HG03432 (cell line): Measurements from ENCODE around the gene USP26.
"Not testable (repeated sequence)": the region's sequence is repeated elsewhere in the genome, so short reads cannot be mapped to it uniquely, and the experiment has no call there.

ENCODE experiments used
- ATAC-seq: cut with Tn5 transposase; IDR thresholded peaks from one replicate; pipeline ENCODE4 v1.9.1; 2021; ENCODE audit warnings: mild to moderate bottlenecking, moderate library complexity; ENCODE audit not compliant: unreplicated experiment

The USP26 gene

DNA sequence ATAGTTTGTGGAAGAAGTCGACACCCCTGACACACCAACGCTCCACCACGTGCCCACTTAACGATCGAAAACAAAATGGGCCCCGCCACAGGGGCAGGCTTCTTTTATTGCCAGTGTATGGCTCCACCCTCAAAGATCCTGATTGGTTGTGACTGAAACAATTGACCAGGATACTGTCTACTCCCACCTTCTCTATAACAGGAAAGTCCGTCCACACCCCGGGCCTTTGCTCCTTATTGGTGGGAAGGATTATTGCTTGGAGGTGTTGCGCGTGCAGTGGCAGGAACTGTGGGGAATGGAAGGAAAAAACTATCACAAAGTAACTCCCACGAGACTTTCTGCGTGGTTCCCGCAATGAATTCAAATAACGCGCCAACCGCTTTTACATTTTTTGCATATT is at the start of gene USP26:
USP26 (minus strand) TSS at position 79 of the 400 bp plus-strand sequence. CDS start 68,889 bp downstream, outside the sequence.
- ATAC-seq: no peak

GRCh38 chrX:133134282-133134681 is 37.4 kb upstream of the USP26 start:
- ATAC-seq: no peak

DNA sequence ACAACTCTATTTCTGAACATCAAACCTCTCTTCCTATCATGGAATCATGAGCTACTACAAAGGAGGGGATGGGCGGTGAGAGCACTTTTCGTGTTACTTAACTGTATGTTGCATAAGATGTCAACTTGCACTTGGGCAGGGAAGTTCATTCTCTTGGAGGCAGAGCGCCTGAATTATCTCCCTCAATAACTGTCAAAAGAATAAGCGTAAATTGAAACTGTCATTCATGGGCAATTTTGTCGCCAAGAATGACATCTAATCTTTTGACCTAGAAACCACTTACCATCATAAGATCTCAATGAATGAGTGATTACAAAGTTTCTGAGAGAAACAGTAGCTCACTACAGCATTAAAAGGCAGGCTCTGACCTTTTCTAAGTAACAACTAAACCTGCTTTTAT is 23.5 kb upstream of the USP26 start:
- ATAC-seq: no peak

DNA sequence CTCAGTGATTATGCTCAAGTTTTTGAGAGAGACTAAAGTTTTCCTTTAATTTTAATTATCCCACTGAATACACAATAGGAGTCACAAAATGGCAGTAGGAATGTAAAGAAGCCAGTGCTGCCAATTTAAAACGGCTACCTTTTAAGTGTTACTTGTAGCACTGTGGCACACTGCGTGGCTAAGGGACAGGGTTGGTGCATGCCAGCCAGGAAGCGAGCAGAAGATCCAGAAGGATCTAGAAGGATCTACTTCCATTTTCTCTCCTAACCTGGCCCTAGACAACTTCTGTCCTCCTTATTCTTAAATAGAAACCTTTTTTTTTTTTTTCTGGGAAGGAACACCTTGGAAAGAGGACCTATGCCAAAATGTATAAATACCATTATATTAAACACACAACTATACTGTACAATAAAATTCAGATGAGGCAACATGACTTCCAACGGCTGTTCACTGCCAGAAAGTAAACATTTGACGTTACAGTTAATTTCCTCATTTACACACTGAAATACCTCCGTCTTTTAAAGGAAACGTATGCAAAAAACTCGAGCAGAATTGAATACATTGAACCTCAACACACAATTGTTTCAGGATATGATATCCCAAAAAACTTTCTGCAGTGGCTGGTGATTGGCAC is 2.7 kb downstream of the USP26 start:
- no peak for ATAC-seq

- no peak for ATAC-seq
These were observed 6.6 kb downstream of the USP26 start for GRCh38 chrX:133090236-133090809.

DNA sequence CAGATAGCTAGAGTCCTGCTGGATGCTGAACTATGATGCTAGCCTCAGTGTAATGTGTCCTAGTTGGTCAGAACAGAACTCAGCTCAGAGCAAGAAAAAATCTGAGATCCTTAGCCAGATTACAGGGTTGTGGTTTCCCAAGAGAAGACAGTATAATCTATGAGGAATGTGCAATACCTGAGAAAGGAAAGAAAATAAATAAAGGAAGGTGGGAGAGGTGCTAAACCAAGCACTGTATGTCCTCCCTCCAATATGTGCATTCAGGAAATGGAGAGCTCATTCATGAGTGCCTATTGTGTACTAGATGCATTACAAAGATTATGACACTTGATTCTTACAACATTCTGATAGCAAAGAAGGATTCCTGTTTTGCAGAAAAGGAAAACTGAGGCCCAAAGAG is 7.5 kb downstream of the USP26 start:
- no peak for ATAC-seq

DNA sequence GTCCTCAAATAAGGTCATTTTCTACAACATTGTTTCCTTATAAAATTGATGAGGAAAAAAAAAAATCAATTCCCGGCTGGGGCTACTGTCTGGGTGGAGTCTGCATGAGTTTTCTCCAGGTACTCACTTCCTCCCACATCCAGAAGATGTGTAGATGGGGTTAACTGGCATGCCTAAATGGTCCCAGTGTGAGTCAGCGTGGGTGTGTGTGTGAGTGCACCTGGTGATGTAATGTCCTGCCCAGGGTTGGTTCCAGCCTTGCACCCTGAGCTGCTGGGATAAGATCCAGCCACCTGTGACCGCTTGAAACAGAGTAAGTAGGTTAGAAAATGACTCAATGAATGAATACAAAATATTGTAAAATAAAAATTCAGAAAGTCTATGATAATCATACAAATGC is 11.1 kb downstream of the USP26 start:
- ATAC-seq: no peak

DNA sequence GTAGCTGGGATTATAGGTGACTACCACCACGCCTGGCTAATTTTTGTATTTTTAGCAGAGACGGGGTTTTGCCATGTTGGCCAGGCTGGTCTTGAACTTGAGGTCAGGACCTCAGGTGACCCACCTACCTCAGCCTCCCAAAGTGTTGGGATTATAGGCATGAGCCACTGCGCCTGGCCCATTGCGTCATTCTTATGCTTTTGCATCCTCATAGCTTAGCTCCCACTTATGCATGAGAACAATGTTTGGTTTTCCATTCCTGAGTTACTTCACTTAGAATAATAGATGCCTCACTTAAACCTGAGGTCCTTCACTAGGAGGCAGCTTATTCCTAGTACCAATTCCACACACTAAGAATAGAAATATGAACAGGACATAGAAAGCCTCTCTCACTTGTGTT is 11.9 kb downstream of the USP26 start:
- ATAC-seq: not testable (repeated sequence)

- ATAC-seq: no peak
These were observed 13.0 kb downstream of the USP26 start for GRCh38 chrX:133083899-133084298.

- ATAC-seq: no peak
These were observed 14.9 kb downstream of the USP26 start for GRCh38 chrX:133081990-133082389.

- ATAC-seq: not testable (repeated sequence)
These were observed 19.1 kb downstream of the USP26 start for GRCh38 chrX:133077856-133078255.

DNA sequence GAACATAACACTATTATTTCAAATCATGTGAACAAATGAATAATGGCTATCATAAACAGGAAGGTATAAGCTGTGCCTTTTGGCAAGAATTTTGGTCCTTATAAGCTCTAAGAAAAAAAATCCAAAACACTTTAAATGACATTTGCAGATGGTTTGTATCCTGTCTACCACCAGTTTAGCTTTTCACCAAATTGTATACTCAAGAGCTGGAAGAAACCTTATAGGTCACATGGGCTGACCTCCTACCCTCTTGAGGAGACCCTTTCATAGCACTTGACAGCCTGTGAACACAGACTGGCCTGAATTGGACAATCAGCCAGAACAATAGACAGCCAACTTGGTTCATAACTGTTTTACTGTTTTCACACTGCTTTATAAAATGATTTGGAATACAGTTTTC is 24.3 kb downstream of the USP26 start:
- ATAC-seq: no peak

GRCh38 chrX:133068461-133068860 is 28.4 kb downstream of the USP26 start:
- no peak for ATAC-seq

GRCh38 chrX:133056341-133056740 is 40.6 kb downstream of the USP26 start:
- no peak for ATAC-seq

DNA sequence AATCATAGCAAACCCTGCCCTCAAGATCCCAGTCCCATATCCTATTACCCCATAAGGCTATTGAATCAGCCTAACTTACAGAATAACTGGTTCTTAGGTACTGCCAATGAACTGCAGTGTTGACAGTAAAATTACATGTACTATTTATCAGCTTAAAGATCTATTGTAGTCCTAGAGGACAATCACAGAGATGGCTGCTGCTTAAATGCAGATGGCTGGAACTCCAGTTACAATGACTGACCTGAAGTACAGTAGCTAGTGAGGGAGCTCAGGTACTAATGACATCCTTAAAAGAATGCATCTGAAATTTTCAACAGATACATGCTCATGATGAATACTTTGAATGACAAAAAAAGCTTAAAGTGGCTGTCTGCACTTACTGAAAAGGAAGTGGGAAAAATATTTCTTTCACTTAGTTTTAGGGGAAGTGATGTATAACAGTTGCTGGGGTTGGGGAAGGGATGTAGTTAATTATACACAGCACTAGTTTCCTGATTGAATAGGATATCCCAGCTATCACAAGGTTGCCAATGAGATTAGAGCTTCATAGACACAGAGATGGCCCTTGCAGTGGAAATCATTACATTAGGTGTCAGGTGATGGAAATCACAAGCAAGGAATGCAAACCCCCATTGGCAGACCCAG is 42.0 kb downstream of the USP26 start:
- ATAC-seq: no peak

DNA sequence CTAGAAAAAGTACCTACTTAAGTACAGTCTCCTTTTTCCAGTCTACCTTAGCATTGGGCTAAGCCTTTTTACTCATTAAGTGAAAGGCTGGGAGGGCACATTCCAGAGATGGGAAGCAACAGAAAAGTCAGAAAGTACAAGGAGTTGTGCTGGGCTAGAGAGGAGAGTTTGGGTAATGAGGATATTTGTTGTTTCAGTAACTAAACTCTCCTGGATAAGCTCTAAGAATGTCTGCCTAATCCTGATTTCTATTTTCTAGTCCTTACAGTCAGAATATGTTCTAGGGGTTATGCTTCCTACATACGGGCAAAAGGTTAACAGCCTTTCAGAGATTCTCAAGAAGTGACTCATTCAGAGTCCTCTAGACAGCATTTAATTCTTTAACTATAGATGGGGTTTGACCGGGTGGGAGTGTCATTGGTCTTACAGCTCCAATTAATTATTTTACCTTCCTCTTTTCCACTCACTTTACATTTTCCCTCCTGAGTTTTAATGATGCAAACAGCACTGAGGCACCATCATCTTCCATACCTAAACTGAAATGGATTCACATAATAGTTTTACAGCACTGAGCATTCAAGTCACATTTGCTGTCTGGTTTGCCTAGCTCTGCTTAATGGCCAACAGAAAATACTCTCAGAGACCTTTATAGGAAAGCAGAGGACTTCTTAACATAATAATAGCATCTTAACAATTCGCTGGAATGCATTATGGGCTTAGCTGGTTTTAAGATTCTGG is 42.9 kb downstream of the USP26 start:
- no peak for ATAC-seq

GRCh38 chrX:133048751-133049150 is 48.2 kb downstream of the USP26 start:
- no peak for ATAC-seq

GRCh38 chrX:133046601-133047000 is 50.3 kb downstream of the USP26 start:
- ATAC-seq: no peak

DNA sequence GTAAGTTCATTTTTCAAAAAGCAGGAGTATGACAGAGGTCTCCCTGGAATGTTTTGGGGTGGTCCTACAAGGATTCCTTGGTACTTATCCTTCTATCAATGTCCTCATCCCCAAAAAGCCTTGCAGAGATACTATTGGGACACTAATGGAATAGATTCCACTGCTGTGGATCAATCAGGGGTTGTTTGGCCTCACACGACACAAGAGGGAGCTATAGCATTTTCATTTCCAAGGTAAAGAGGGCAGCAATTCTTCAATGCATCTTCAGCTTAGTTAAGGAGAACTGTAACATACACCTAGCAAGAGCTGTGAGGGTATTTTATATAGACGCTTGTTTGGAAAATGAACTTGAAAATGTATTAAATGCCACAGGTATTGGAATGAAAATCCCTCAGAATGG is 50.9 kb downstream of the USP26 start:
- no peak for ATAC-seq

DNA sequence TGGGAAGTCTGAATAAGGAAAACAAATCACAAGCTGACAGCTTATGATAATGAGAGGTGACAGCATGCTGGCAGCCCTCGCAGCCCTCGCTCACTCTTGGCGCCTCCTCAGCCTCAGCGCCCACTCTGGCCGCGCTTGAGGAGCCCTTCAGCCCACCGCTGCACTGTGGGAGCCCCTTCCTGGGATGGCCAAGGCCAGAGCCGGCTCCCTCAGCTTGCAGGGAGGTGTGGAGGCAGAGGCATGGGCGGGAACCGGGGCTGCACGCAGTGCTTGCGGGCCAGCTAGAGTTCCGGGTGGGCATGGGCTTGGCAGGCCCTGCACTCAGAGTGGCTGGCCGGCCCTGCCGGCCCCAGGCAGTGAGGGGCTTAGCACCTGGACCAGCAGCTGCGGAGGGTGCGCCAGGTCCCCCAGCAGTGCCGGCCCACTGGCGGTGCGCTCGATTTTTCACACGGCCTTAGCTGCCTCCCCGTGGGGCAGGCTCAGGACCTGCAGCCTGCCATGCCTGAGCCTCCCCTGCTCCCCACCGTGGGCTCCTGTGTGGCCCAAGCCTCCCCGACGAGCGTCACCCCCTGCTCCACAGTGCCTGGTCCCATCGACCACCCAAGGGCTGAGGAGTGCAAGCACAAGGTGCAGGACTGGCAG is 52.6 kb downstream of the USP26 start:
- not testable (repeated sequence) for ATAC-seq

- no peak for ATAC-seq
These were observed 54.6 kb downstream of the USP26 start for GRCh38 chrX:133042260-133042659.
